Hepatocyte (in vitro differentiated cells): ENCODE measurements around the gene REX1BD. TPM values are rescaled to one million over a fixed set of nuclear protein-coding genes. Genes with fewer than 3 reads are reported as not detected.

Source experiments
- DNase-seq: peaks from one replicate; pipeline ENCODE4 v3.0.0-alpha.2; 2016; ENCODE audit warnings: low spot score
- H2AFZ ChIP-seq: fragments of 200-600 bp; sonication (generic); 2 replicates; pipeline ENCODE4 v1.6.0; 2016; ENCODE audit warnings: antibody characterized with exemption, mild to moderate bottlenecking
- H3K27ac ChIP-seq: fragments of 200-600 bp; sonication (generic); 2 replicates; pipeline ENCODE4 v1.5.1; 2016; ENCODE audit warnings: mild to moderate bottlenecking
- H3K27me3 ChIP-seq: fragments of 200-600 bp; sonication (generic); 2 replicates; pipeline ENCODE4 v1.6.1; 2016
- H3K36me3 ChIP-seq: fragments of 200-600 bp; sonication (generic); replicated peaks from 2 replicates; pipeline ENCODE4 v1.5.1; 2016; ENCODE audit warnings: low read depth; ENCODE audit not compliant: insufficient read depth
- H3K4me1 ChIP-seq: fragments of 200-600 bp; sonication (generic); 2 replicates; pipeline ENCODE4 v1.5.1; 2016; ENCODE audit warnings: mild to moderate bottlenecking, moderate library complexity; ENCODE audit not compliant: insufficient read depth
- H3K4me2 ChIP-seq: fragments of 200-600 bp; sonication (generic); 2 replicates; pipeline ENCODE4 v1.6.0; 2016
- H3K4me3 ChIP-seq: fragments of 200-600 bp; sonication (generic); 2 replicates; pipeline ENCODE4 v1.5.1; 2016; ENCODE audit warnings: mild to moderate bottlenecking
- H3K79me2 ChIP-seq: fragments of 200-600 bp; sonication (generic); 2 replicates; pipeline ENCODE4 v1.6.0; 2017; ENCODE audit warnings: mild to moderate bottlenecking
- H3K9me2 ChIP-seq: fragments of 200-600 bp; sonication (generic); replicated peaks from 2 replicates; pipeline ENCODE4 v1.6.0; 2017; ENCODE audit warnings: mild to moderate bottlenecking; ENCODE audit not compliant: insufficient read depth
- H3K9me3 ChIP-seq: fragments of 200-600 bp; sonication (generic); 2 replicates; pipeline ENCODE4 v1.5.1; 2016; ENCODE audit warnings: low read depth, mild to moderate bottlenecking
- H4K20me1 ChIP-seq: fragments of 200-600 bp; sonication (generic); 2 replicates; pipeline ENCODE4 v1.6.0; 2016; ENCODE audit warnings: mild to moderate bottlenecking; ENCODE audit not compliant: insufficient read depth, poor library complexity, severe bottlenecking
- CTCF ChIP-seq: fragments of 200-600 bp; sonication (generic); IDR thresholded peaks from 2 replicates; pipeline ENCODE4 v1.5.1; 2016; ENCODE audit warnings: antibody characterized with exemption, mild to moderate bottlenecking; ENCODE audit not compliant: poor library complexity
- EZH2 ChIP-seq: fragments of 200-600 bp; sonication (generic); IDR thresholded peaks from 2 replicates; pipeline ENCODE4 v1.6.1; 2016; ENCODE audit warnings: antibody characterized with exemption, mild to moderate bottlenecking, borderline replicate concordance
- EZH2phosphoT487 ChIP-seq: fragments of 200-600 bp; sonication (generic); IDR thresholded peaks from one replicate; pipeline ENCODE4 v1.6.1; 2018; ENCODE audit warnings: antibody characterized with exemption, mild to moderate bottlenecking, low read depth, moderate library complexity; ENCODE audit not compliant: unreplicated experiment, severe bottlenecking
- WGBS: methylation state at CpG from one replicate; pipeline ENCODE4 v1.1.6; 2016; ENCODE audit warnings: low lambda C conversion rate; ENCODE audit errors: missing lambda C conversion rate; 5-methylcytosine and 5-hydroxymethylcytosine counted together
- polyA plus RNA-seq: library from polyadenylated mRNA; unstranded; fragments of >200 nt; fragmentation: Nextera tagmentation; extraction: Ambion mirVana; gene quantifications from 2 replicates; pipeline ENCODE4 v1.2.1, GENCODE V29; 2016
- total RNA-seq: library from RNA; depleted of rRNA; stranded (reverse); fragments of >200 nt; gene quantifications from 2 replicates; pipeline ENCODE4 v1.2.3, GENCODE V29; 2014

Gene REX1BD
- total and polyA plus RNA-seq, 2 experiments from 2014 or later = 62.6 to 105 TPM

DNA sequence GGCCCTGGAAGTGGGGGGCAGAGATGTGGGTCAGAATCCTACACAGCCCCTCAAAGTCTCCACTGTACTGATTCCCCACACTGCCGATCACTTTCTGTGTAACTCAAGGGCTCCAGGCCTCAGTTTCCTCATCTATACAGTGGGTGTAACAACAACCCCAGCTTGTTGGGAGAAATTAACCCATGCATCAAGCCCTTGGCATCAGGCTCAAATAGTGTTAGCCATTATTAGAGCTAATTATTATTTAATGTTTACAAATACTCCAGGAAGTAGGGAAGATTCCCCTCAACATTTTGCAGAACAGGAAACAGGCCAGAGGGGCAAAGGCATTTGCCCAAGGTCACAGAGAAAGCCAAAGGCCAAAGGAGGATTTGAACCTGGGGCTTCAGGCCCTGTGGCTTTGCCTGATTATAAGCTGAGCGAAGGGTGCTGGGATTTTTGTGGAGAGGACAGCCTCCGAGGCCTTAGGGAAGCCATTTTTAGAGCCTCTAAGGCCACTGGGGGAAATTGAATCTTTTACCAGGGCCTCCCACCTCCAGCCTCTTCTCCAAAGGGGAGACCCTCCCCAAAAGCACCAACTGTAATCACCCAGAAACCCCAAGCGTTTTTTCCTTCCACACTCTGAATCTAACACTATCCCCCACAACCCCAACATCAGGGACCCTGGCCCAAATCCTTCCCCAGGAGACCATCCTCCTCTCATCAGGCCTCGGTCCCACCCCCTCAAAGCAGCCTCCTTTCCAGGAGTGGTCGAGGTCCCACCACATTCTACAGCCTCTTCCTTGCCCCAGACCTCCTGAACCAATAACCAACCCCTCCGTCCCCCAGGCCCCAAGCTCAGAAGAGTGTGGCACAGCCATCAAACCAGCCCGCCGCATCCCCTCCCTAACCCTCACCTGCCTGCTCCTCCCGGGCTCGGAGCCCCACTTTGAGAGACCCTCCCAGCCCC is 46.3 kb upstream of the REX1BD start:
- peaks cover 12% of the 10 kb centered on the region for H3K79me2 ChIP-seq
- H3K4me2 ChIP-seq = peak overlapping the region; percentile 99
- no peaks in the 10 kb centered on the region for H4K20me1 ChIP-seq
- WGBS = 51% methylated on average over 6 of the region's 11 CpGs
- no peak overlapping the region for H2AFZ ChIP-seq
- peak overlapping the region; percentile 39 for H3K4me3 ChIP-seq
- H3K9me2 ChIP-seq = no peaks in the 10 kb centered on the region
- TF ChIP-seq EZH2 (no peak), EZH2phosphoT487 (no peak), CTCF (no peak)
- peak overlapping the region; percentile 51 for H3K27ac ChIP-seq
- no peaks in the 10 kb centered on the region for H3K36me3 ChIP-seq
- DNase-seq = no peak
- no peaks in the 10 kb centered on the region for H3K27me3 ChIP-seq
- H3K4me1 ChIP-seq = peaks cover 7% of the 10 kb centered on the region
- no peaks in the 10 kb centered on the region for H3K9me3 ChIP-seq

DNA sequence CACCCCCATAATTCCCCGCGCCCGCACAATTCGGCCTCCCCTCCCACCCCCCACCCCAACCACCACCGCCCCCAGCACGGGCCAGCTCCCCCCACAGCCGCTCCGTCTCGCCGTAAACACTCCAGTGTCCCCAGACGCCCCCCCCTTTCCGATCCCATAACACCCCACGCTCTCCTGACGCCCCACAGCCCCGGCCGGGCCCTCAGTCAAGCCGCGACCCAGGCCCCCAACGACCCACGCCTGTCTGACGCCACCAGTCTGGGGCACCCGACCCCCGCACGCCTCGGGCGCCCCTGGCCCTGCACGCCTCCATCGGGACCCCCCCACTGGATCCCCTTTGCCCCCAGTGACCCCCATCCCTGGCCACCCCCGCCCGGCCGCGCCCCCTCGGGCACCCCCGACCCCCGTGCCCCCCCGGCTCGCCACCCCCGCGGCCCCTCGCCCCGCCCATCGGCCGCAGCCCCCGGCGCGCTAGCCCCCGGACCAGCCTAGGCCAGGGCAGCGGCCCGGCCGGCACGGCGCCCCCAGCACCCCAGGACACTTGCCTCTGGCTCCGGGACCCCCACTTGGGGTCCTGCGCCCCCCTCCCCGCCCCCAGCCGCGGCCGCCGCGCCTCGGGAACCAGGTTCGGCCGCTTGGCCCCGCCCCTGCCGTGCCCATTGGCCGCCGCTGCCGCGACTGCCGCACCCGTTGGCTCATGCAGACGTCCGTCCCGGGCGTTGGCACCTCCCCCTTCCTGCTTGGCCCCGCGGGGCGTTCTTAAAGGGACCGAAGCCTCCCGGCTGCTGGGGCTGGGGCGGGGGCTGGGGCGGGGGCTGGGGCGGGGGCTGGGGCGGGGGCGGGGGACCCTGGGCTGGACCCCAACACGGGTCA is 45.4 kb upstream of the REX1BD start, which contains the start of gene FKBP8:
TSS of gene FKBP8 (minus strand) at position 633 of the 873 bp plus-strand sequence. CDS start 1,603 bp downstream, outside the sequence.
- H3K36me3 ChIP-seq = no peaks in the 10 kb centered on the region

More for the DNA sequence above, 45.4 kb upstream of the REX1BD start, which contains the start of gene FKBP8:
- Histone ChIP-seq H3K4me1 (peaks cover 7% of the 10 kb centered on the region), H2AFZ (peak within 1 kb of the TSS; percentile 57), H3K9me2 (no peaks in the 10 kb centered on the region), H3K27me3 (no peaks in the 10 kb centered on the region), H3K27ac (peak within 1 kb of the TSS; percentile 51), H3K79me2 (peaks cover 12% of the 10 kb centered on the region), H3K4me3 (peak within 1 kb of the TSS; percentile 39), H3K4me2 (peak within 1 kb of the TSS; percentile 99), H3K9me3 (no peaks in the 10 kb centered on the region), H4K20me1 (no peaks in the 10 kb centered on the region)
- peak; percentile 97 for DNase-seq
- TF ChIP-seq EZH2phosphoT487 = no peak
- no peak for TF ChIP-seq CTCF
- no peak for TF ChIP-seq EZH2
- 0% methylated on average over 24 of the region's 86 CpGs for whole genome bisulfite sequencing
